ENCODE data around the gene CPD.

The CPD gene

DNA sequence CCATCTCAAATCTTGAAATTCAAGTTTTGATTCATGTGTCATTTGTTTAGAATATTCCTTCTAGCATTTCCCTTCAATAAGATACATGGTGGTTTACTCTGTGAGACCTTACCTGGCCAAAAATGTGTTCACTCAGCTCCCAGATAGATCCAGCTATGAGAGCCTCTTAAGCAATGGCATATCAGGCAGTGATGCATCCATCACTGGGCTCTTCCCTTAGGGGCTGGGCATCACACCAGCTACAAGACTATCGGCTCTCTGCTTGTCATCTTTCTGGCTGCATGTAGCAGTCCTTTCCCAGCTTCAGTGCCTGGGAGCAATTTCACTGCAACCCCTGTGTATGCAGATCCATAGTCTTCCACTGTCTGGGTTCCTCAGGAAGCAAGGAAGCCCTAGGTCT, 139.1 kb downstream of the CPD start:
- no peak for DNase-seq

DNA sequence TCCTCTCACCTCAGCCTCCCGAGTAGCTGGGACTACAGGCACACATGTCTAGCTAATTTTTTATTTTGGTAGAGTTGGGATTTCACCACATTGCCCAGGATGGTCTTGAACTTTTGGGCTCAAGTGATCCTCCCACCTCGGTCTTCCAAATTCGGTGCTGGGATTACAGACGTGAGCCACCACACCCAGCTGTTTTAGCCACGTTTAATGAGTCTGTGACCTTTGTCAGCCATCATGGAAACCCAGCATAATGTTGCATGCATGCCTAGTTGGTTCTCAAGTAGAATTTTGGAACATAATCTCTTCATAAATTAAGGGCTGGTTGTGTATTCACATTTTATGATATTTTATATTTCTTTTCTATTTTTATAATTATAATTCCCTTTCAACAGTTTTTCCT, 140.4 kb downstream of the CPD start:
- no peak for DNase-seq

Measured in activated T-cell treated with anti-CD3 and anti-CD28 coated beads, Interleukin-2, amount 50 U/mL, for 48 hours (primary cell).